IPS-20b (cell line): ENCODE results near the gene HSD17B2.

Experiments
- H3K27ac ChIP-seq: one replicate; pipeline ENCODE4 v1.5.1; 2013; ENCODE audit warnings: low read length
- H3K27me3 ChIP-seq: 2 replicates; pipeline ENCODE4 v1.6.1; 2013; ENCODE audit warnings: mild to moderate bottlenecking, low read length, inconsistent platforms; ENCODE audit not compliant: insufficient read depth
- H3K36me3 ChIP-seq: 2 replicates; pipeline ENCODE4 v1.6.1; 2013; ENCODE audit warnings: low read depth, mild to moderate bottlenecking, inconsistent platforms, low read length, moderate library complexity; ENCODE audit not compliant: insufficient read depth
- H3K4me1 ChIP-seq: 2 replicates; pipeline ENCODE4 v1.6.1; 2013; ENCODE audit warnings: mild to moderate bottlenecking, control low read depth, inconsistent platforms, low read length, moderate library complexity; ENCODE audit not compliant: insufficient read depth
- H3K4me3 ChIP-seq: 2 replicates; pipeline ENCODE4 v1.5.1; 2013; ENCODE audit warnings: mild to moderate bottlenecking, low read length, inconsistent platforms
- H3K9ac ChIP-seq: 2 replicates; pipeline ENCODE4 v1.6.1; 2013; ENCODE audit warnings: low read depth, mild to moderate bottlenecking, inconsistent platforms, low read length, moderate library complexity
- H3K9me3 ChIP-seq: 2 replicates; pipeline ENCODE4 v1.6.1; 2013; ENCODE audit warnings: mild to moderate bottlenecking, low read depth, low read length, inconsistent platforms; ENCODE audit not compliant: insufficient read depth

Gene HSD17B2

DNA sequence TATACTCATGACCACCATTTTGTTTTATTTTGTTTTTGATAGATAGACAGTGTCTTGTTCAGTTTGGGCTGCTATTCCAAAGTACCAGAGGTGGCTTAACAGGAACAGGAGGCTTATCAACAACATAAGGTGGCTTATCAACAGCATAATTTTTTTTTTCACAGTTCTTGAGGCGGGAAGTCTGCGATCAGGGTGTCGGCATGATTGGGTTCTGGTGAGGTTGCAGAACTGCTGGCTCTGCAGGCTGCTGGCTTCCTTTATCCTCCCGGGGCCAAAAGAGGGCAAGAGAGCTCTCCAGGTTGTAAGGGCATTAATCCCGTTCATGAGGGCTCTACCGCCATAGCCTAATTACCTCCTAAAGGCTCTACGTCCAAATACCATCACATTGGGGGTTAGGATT lies 11.8 kb upstream of the HSD17B2 start:
- no peak overlapping the region for H3K9ac ChIP-seq
- H3K27ac ChIP-seq, result no peak overlapping the region
- H3K36me3 ChIP-seq, result no peaks in the 10 kb centered on the region
- no peaks in the 10 kb centered on the region for H3K4me1 ChIP-seq
- no peaks in the 10 kb centered on the region for H3K9me3 ChIP-seq
- no peak overlapping the region for H3K4me3 ChIP-seq
- H3K27me3 ChIP-seq, result no peaks in the 10 kb centered on the region

DNA sequence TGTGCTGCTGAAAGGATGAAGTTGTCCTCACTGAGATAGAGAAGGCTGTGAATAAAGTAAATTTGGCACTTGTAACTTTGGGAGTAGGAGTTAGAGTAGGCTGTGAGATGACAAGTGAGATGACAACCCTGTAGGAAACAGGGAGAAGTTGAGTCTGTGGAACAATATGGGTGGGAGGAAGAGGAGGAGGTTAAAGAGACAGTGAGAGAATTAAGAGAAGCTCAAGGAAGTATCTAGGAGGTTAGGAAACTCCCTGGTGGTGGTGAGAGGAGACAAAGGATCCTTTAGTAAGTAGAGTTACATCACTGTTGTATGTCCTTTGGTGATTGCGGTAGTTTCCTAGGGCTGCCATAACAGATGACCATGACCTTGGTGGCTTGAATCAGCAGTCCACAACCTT lies 10.7 kb upstream of the HSD17B2 start:
- Histone ChIP-seq H3K4me3 (no peak overlapping the region), H3K9me3 (no peaks in the 10 kb centered on the region), H3K27ac (no peak overlapping the region), H3K4me1 (no peaks in the 10 kb centered on the region), H3K36me3 (no peaks in the 10 kb centered on the region), H3K27me3 (no peaks in the 10 kb centered on the region), H3K9ac (no peak overlapping the region)

DNA sequence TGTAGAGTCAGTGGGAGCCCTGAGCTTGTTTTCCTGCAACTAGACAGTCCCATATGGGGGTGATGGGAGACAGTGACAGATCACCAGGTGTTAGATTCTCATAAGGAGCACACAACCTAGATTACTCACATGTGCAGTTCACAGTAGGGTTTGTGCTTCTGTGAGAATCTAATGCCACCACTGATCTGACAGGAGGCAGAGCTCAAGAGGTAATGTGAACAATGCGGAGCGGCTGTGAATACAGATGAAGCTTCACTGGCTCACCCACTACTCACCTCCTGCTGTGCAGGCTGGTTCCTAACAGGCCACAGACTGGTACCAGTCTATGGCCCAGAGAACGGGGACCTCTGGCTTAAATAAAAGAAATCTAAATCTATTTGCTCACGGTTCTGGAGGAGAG lies 10.2 kb upstream of the HSD17B2 start:
- H3K27ac ChIP-seq, result no peak overlapping the region
- H3K27me3 ChIP-seq, result no peaks in the 10 kb centered on the region
- H3K9ac ChIP-seq, result no peak overlapping the region
- H3K9me3 ChIP-seq, result no peaks in the 10 kb centered on the region
- H3K4me3 ChIP-seq, result no peak overlapping the region
- no peaks in the 10 kb centered on the region for H3K4me1 ChIP-seq
- H3K36me3 ChIP-seq, result no peaks in the 10 kb centered on the region

DNA sequence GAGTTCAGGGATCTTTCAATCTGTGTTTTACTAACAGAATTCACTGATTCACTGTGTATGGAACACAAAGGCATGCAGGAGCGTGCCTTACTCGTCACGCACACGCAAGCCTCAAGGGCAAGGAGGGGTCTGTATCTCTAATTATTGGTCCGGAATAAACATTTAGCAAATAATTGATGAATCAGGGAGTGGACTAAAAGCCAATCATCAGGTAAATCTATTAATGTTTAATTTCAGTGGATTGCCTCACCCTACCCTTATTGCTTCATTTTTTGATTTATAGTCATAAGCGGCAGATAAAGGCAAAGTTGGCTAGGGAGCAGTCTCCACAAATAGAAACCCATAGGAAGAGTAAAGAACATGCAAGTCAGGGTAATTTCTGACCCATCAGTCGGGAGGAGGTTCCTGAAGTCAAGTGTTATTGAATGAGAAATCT lies 7.4 kb upstream of the HSD17B2 start:
- H3K27me3 ChIP-seq, result no peaks in the 10 kb centered on the region
- no peak overlapping the region for H3K27ac ChIP-seq
- no peaks in the 10 kb centered on the region for H3K4me1 ChIP-seq
- H3K36me3 ChIP-seq, result no peaks in the 10 kb centered on the region
- H3K4me3 ChIP-seq, result no peak overlapping the region
- H3K9me3 ChIP-seq, result no peaks in the 10 kb centered on the region
- H3K9ac ChIP-seq, result no peak overlapping the region

DNA sequence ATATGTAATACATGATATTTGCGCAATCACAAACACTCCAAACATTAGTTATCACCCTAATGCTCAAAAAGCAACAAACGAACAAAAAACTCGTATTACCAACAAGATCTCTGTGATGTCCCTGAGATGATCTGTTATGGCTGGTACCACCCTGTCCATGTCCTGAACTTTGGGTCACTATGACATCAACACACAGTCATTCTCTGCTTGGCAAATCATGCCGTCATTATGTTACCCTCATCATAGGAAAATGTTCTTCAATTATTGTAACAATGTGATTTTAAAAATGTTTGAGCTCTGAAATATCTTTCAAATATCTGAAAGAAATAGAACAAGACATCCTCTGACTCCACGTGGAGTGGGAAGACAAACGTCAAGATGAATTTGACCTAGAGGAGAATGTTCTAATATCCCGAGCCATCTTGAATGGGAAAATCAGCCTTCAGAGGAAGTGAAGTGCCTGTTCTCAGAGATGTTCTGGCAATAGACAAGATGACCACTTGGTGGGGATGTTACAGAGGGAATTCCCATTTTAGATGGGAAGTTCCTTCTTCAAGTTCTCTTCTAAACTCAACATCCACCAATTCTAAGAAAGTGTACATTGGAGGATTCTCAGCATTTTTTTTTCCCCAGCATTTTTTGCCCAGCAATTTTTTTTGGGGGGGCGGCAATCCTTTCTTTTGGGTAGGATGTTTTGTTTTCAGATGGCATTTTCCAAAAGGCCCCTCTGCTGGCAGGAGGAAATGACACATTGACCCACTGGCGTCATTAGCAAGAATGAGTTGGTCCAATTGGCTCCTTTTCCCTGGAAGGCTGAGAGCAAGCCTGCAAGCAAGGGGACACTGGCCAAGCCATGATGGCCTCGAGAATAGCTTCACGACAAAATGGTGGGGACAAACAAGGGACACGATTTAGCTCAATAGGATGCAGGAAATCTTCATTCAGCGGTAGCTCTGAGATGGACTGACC lies 3.7 kb upstream of the HSD17B2 start:
- H3K9me3 ChIP-seq, result no peaks in the 10 kb centered on the region
- no peaks in the 10 kb centered on the region for H3K27me3 ChIP-seq
- H3K36me3 ChIP-seq, result no peaks in the 10 kb centered on the region
- H3K4me3 ChIP-seq, result no peak overlapping the region
- H3K4me1 ChIP-seq, result no peaks in the 10 kb centered on the region
- H3K27ac ChIP-seq, result no peak overlapping the region
- no peak overlapping the region for H3K9ac ChIP-seq

DNA sequence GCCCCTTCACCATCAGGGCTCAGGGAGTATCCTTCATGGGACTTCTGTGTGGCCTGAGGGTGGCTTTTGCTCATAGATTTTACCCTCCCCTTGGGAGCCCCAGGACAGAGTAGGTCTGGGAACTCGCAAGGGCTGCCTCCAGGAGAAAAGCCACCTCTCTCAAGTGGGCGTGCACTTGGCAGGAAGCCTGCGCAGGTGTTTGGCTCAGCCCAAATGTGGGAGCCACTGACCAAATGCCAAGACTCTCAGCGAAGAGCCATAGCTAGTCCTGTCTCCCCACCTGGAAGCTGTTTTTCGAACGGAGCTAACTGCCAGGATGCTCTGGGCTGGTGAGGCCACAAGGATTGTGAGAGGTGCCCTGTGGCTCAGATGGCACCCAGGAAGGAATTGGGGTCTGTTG lies 2.0 kb upstream of the HSD17B2 start:
- H3K4me1 ChIP-seq, result no peaks in the 10 kb centered on the region; the same call in 1 of the 2 replicates
- no peak overlapping the region for H3K4me3 ChIP-seq
- no peak overlapping the region for H3K27ac ChIP-seq
- no peaks in the 10 kb centered on the region for H3K27me3 ChIP-seq
- no peaks in the 10 kb centered on the region for H3K36me3 ChIP-seq
- no peak overlapping the region for H3K9ac ChIP-seq
- no peaks in the 10 kb centered on the region for H3K9me3 ChIP-seq

DNA sequence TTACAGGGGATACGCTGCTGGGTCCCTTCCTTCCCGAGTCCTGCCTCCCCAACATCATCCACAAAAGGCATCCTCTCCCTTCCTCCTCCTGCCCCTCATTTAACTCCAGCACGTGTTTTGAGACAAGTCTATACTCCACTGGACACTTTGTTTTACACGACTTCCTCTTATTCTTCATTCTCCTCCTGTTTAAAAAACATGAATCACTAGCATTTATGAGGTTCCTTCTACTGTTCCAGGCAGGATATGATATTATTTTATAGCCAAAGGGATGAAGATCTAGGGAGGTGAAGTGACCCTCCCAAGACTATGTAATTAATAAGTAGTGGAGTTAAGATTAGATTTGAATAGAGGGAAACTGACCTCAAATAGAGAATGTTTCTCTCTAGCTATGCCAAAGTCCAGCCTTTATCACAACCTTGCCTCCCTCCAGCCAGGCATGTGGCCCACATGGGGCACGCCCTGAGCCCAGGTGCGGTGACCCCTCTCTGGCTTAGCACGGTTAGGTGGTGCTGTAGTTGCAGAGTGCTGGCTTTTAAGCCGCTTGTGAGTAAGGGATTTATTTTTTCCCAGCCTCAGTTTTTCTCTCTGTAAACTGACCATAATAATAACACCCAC lies 1.3 kb upstream of the HSD17B2 start:
- Histone ChIP-seq H3K9me3 (no peaks in the 10 kb centered on the region), H3K9ac (no peak overlapping the region), H3K4me1 (no peaks in the 10 kb centered on the region; the same call in 1 of the 2 replicates), H3K4me3 (no peak overlapping the region), H3K27me3 (no peaks in the 10 kb centered on the region), H3K36me3 (no peaks in the 10 kb centered on the region), H3K27ac (no peak overlapping the region)

DNA sequence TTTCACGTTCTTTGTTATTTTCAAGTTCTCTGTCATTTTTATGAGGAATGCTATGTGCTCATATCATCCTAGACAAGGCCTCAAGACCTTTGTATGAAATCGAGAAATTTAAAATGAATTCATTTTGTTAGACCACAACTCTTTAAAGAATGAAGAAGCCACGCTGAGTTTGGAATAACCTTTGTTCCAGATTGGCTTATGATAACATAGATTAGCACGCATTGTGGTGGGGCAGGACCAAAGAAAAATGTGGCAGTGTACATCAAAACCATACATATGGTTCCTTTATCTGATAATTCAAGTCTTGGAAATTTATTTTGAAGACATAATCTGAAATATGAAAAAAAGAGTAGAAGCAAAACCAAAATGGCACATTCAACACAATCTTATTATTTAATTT lies 2.2 kb downstream of the HSD17B2 start:
- Histone ChIP-seq H3K9ac (no peak overlapping the region), H3K27ac (no peak overlapping the region), H3K4me3 (no peak overlapping the region), H3K4me1 (no peaks in the 10 kb centered on the region; the same call in 1 of the 2 replicates), H3K27me3 (no peaks in the 10 kb centered on the region), H3K9me3 (no peaks in the 10 kb centered on the region), H3K36me3 (no peaks in the 10 kb centered on the region)

DNA sequence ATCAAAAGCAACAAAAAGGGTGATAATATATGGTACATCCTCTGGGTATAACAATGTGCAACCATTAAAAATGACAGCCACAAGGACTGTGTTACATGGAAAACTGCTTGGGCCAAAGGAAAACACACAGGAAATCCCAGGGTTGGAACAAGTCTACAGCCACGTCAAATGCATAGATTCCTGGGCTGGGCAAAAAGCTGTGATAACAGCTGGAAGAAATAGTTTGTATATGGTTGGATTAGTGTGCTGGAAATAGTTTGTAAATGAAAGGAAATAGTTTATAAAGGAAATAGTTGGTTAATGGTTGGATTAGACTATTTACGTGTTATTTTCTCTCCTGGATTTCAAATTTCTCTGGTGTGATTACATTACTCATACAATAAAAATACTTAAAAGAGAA lies 2.6 kb downstream of the HSD17B2 start:
- H3K4me1 ChIP-seq, result no peaks in the 10 kb centered on the region; the same call in 1 of the 2 replicates
- no peak overlapping the region for H3K4me3 ChIP-seq

DNA sequence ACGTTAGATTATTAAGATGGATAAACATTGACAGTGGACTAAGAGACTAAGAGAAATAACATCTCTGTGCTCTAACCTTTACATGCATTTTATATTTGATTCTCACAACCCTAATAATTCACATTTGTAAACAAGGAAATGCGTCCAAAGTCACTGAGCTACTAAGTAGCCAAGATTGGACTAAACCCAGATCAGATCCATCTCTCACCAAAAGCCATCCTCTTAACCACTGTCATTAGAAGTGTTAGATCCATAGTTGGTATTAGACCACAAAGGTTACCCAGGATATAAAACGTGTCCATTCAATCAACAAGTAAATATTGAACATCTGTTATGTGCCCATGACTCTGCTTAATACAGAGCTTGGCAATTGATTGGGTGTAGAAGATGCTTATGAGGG lies 5.2 kb downstream of the HSD17B2 start:
- Histone ChIP-seq H3K27me3 (no peaks in the 10 kb centered on the region), H3K9ac (no peak overlapping the region), H3K4me1 (no peaks in the 10 kb centered on the region; the same call in 1 of the 2 replicates), H3K4me3 (no peak overlapping the region), H3K27ac (no peak overlapping the region), H3K36me3 (no peaks in the 10 kb centered on the region), H3K9me3 (no peaks in the 10 kb centered on the region)

More for the DNA sequence above, 2.6 kb downstream of the HSD17B2 start:
- Histone ChIP-seq H3K9me3 (no peaks in the 10 kb centered on the region), H3K9ac (no peak overlapping the region), H3K36me3 (no peaks in the 10 kb centered on the region), H3K27me3 (no peaks in the 10 kb centered on the region), H3K27ac (no peak overlapping the region)

DNA sequence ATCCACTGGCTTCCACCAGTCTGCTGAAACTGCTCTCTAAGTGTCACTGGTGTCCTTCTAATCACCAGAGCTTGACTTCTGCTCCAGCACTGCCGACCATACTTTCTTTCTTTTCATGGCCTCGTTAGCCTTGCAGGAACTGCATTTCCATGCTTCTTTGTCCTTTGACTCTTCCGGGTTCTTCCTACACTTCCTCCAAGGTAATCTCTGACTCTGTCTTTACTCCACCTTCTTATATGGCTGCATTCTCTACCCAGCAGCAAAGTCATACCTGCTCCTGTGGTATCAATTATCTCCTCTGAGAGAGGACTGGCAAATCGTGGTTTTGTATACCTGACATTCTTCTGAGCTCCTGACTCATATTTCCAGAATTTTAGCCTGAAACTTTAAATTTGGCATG lies 6.5 kb downstream of the HSD17B2 start:
- H3K27me3 ChIP-seq, result no peaks in the 10 kb centered on the region
- no peak overlapping the region for H3K9ac ChIP-seq
- no peaks in the 10 kb centered on the region; the same call in 1 of the 2 replicates for H3K4me1 ChIP-seq
- no peaks in the 10 kb centered on the region for H3K36me3 ChIP-seq
- H3K9me3 ChIP-seq, result no peaks in the 10 kb centered on the region
- H3K4me3 ChIP-seq, result no peak overlapping the region
- no peak overlapping the region for H3K27ac ChIP-seq

DNA sequence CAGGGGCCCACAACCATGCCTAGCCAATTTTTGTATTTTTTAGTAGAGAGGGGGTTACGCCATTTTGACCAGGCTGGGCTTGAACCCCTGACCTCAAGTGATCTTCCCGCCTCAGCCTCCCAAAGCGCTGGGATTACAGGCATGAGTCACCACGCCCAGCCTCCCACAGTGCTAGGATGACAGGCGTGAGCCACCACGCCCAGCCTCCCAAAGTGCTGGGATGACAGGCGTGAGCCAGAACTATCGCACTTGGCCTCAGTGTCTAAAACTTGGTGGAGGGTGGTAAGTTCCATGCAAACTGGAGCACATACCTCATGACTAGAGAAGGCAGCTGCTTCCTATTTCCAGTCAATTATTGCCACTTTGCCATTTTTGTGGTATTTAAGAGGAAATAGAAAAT lies 7.1 kb downstream of the HSD17B2 start:
- Histone ChIP-seq H3K27me3 (no peaks in the 10 kb centered on the region), H3K9ac (no peak overlapping the region), H3K36me3 (no peaks in the 10 kb centered on the region), H3K4me1 (no peaks in the 10 kb centered on the region; the same call in 1 of the 2 replicates), H3K4me3 (no peak overlapping the region), H3K9me3 (no peaks in the 10 kb centered on the region), H3K27ac (no peak overlapping the region)
